Prostate gland (tissue), 2 donors: ENCODE data around the gene ANKRD22.

ENCODE experiments used
- POLR2A ChIP-seq: fragments of 450-650 bp; IDR thresholded peaks from one replicate; pipeline ENCODE4 v1.6.1; 2016; ENCODE audit warnings: antibody characterized with exemption, mild to moderate bottlenecking
- TF ChIP-seq, protein P1 (sequence below), 4 experiments: fragments of 200-600 bp in 2 of 4; fragments of 450-650 bp in 2 of 4; sonication (generic) in 2 of 4; IDR thresholded peaks; 1 replicate in 3 of 4; 2 replicates in 1 of 4; pipeline ENCODE4 v1.5.1; 2016 to 2019; ENCODE audit warnings: antibody characterized with exemption in 4 of 4, mild to moderate bottlenecking in 2 of 4, moderate library complexity in 2 of 4

GRCh38 chr10:88820748-88821401 lies 30.8 kb downstream of the ANKRD22 start:
- TF ChIP-seq, protein P1, sequence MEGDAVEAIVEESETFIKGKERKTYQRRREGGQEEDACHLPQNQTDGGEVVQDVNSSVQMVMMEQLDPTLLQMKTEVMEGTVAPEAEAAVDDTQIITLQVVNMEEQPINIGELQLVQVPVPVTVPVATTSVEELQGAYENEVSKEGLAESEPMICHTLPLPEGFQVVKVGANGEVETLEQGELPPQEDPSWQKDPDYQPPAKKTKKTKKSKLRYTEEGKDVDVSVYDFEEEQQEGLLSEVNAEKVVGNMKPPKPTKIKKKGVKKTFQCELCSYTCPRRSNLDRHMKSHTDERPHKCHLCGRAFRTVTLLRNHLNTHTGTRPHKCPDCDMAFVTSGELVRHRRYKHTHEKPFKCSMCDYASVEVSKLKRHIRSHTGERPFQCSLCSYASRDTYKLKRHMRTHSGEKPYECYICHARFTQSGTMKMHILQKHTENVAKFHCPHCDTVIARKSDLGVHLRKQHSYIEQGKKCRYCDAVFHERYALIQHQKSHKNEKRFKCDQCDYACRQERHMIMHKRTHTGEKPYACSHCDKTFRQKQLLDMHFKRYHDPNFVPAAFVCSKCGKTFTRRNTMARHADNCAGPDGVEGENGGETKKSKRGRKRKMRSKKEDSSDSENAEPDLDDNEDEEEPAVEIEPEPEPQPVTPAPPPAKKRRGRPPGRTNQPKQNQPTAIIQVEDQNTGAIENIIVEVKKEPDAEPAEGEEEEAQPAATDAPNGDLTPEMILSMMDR (IDR thresholded peaks at IDR 0.05) = no peak
- TF ChIP-seq POLR2A = no peak
